T-helper 2 cell treated with Interferon-gamma antibody and Interleukin-4, amounts not matched to agents 100 ng/mL and 5 ng/mL, for 36 hours (primary cell): ENCODE data around the gene CCIN. TPM values are rescaled to one million over a fixed set of nuclear protein-coding genes. Genes with fewer than 3 reads are reported as not detected.
"Not testable (repeated sequence)": the region's sequence is repeated elsewhere in the genome, so short reads cannot be mapped to it uniquely, and the experiment has no call there.

Experiments used
- intact Hi-C: fragments of 100-400 bp; cut with micrococcal nuclease; formaldehyde crosslinking; loops from one replicate; pipeline ENCODE4 v1.15.1; 2023
- total RNA-seq: library from RNA; stranded (reverse); gene quantifications from 2 replicates; pipeline ENCODE4 v1.2.3, GENCODE V29; 2022

Gene CCIN
- total RNA-seq = 0.34 and 0.43 TPM in 2 replicates

DNA sequence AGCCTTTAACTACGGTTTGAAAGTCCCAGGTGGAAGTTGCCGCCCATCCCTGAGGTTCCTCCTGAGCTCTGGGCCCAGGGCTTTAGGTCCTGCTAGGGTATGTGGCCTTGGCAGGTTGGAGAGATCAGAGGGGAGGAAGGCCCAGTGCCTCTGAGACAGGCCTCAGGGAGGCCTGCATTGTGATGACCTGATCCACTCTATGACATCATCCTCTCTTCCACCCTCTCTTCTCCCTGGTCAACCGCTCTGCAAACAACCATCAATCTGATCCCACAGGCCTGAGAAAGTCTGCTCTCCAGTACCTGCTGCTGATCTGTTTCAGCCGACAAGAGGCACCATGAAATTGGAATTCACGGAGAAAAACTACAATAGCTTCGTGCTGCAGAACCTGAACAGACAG lies at the start of gene CCIN:
Gene CCIN, plus strand, starts transcription at position 223 of the 400 bp plus-strand sequence. Its CDS starts 115 bp downstream, at position 338.
- intact Hi-C loops = no loop called here

DNA sequence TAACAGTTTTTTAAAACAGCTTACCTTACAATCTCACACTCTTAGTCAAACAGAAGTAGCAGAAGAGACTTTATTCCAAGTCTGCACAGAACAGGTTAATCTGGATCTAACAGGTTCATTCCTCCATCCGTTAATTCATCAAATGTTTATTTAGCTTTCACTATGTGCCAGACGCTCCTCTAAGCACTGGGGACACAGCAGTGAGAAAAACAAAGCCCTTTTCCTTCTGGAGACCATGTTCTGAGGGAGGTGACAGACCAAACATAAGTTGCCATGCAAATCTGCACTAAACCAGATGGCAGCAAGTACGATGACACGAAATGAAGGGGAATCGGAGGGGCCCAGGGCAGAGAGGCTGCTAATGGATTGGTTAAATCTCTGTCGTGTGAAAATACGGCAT lies 49.7 kb upstream of the CCIN start:
- intact Hi-C loops = no loop called here

DNA sequence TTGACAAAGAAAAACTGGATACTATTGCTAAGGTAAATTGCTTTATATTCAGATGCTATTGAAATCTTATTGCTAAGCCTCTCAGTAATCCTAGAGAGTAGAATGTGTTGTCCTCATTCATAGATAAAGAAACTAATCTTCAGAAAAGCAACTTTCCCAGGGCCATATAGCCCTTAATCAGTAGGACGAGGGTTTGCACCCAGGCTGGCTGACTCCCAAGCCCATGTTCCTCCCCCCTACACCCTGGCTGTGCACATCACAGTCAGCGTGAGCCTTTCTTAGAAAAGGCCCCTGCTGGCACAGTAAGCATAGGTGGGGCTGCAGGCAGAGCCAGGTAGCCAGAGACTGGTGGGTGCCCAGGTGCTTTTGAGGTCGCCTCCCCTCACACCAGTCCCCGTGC lies 48.5 kb upstream of the CCIN start:
- intact Hi-C loops = no loop called here

DNA sequence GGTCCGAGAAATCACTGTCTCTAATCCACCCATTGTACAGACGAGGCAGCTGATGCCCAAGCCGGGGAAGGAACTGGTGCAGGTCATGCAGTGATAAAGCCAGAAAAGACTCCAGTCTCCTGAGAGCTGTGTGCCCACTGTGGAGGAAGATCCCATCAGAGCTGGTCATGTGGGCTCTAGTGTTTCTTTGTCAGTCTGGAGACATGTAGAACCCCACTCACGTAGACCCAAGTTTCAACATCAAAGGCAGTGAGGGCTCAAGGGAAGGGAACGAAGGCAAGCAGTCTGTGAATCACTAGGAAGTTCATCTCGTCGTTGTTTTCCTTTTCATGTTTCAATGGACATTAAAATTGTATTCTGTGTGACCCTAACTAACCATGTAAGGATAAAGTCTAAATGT lies 47.2 kb upstream of the CCIN start:
- intact Hi-C loops = no loop called here

DNA sequence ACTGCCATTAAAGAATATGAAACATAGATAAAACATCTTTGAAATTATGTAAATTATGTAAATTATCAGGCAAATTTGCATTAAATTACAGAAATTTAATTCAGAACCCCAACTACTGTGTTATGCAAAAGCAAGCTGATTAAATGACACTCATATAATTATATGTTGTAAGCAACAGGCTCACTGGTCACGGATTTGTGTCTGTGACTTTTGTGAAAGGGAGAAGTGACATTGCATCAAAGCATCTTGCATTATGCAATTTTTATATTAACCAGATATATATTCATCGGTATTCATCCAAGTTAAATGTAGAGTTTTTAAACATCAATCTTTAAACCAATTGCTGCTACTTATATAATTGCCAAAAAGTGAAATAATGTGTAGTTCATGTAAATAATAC lies 45.7 kb upstream of the CCIN start:
- intact Hi-C loops = no loop called here

DNA sequence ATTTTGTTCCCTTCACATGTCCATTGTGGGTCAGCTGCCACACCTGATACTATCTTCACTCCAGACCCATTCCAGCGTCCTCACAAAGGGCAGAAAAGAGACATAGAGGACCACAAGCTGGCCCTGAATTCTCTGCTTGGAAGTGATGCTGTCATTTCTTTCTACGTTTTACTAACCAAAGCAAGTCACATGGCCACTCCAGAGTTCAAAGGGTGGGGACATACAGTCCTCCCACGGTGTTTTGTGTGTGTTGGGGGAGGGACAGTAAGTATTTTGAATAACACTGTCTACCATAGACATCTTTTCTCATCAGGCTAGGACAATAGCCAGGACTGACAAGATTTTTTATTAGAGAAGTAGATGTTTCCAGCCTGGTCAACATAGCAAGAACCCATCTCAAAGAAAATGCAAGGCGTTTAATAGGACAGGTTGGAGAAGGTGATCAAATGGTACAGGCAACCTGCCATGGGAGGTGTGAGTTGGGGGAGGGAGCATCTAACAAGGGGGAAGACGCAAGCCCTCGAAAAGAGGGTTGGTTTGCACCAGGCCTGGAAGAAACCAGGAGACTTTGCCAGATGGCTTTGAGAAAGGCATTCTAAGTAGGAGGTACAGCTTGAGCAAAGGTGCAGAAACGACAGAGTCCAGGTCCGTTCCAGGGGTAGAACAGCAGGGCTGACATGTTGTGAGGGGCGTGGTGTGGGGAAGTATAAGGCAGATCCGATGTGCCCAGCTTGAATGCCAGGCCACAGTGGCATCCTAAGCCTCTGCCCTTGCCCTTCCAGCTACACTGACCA lies 43.9 kb upstream of the CCIN start:
- intact Hi-C loops = no loop called here

DNA sequence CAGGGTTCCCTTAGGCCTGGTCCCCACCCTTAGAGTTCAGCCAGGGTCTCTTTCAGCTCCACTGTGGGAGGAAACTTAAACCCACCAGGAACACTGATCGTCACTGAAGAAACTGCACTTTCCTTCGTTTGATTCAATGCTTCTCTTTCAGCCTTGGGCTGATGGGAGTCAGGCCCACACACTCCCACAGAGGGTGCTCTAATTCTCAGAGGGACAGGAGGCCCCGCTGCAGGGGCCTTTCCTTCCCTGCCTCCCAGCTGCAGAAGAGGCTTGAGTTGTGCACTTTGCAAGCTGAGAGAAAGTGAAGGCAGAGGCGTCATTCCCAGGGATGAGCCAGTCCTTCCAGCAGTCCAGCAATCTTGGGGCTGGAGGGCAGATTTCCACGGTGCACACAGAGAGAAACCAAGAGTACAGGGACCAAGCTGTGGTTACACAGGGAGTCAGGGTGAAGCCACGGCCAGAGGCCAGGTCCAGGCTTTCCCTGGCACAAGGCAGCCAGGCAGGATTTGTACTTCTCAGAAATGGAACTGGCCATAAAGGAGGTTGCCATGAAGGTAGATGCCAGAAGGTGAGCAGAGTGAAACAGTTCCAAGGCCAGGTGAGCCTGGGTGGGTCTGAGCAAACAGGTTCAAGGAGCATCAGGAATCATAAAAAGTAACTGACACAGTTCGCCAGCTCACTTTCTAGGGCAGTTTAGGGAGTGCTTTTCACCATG lies 43.0 kb upstream of the CCIN start:
- intact Hi-C loops = no loop called here

DNA sequence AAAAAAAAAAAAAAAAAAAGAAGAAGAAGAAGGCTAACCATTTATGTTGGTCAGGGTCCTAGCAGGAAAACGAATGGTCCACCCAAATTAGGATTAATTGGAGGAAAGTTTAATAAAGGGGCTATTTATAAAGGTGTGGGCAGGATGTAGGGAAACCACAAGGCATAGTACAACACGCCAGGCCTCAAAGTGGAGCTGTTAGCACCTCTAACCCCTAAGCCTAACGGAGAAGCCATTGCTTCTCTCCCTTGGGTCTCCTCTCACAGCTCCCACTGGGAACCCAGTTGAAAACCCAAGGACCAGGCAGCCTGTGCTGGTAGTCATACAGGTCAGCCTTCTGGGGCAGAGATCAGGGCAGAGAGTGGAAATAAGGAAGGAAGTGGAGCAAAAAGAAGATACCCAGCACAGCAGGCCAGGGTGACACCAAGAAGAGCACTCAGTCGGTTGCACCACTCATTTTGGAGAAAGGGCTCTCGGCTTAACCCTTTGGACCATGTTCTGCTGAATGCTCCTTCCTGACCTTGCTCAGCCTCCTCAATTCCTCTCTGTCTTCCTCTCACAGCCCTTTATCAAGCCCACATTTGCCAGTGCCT lies 41.4 kb upstream of the CCIN start:
- intact Hi-C loops = no loop called here

DNA sequence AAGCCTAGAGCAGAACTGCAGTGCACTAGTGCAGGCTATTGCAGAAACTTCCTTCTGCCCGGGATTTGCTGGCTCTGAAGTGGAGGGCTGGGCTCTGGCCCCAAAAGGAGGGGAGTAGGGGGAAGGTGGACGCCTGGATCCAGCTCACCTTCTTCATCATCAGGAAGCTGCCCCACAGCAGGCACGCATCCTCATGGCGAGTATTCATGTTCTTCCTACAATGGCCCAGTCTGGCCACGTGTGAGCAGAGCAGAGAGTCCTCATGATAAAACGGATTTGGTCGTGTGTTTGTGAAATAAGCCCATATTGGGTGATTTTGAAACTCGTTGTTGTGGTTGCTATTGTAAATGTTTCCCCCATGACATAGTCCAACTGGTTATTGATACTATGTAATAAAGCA lies 40.8 kb upstream of the CCIN start:
- intact Hi-C loops = no loop called here

DNA sequence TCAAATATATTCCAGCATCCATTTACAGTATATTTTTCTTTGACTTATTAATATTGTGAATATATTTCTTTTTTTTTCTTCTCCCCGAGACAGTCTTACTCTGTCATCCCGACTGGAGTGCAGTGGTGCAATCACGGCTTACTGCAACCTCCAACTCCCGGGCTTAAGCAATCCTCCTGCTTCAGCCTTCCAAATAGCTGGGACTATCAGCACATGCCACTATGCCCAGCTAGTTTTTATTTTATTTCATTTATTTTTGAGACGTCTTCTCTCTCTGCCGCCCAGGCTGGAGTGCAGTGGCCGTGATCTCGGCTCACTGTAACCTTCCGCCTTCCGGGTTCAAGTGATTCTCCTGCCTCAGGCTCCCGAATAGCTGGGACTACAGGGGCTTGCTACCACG lies 40.0 kb upstream of the CCIN start:
- intact Hi-C loops = no loop called here

DNA sequence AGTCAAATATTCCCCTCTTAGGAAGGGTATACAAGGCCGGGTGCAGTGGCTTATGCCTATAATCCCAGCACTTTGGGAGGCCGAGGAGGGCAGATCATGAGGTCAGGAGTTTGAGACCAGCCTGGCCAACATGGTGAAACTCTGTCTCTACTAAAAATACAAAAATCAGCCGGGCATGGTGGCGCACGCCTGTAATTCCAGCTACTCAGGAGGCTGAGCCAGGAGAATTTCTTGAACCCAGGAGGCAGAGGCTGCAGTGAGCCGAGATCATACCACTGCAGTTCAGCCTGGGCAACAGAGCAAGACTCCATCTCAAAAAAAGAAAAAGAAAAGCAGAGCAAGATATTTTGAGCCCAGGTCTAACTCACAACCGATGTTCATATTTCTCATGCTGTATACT lies 37.5 kb upstream of the CCIN start:
- intact Hi-C loops = not testable (repeated sequence)

DNA sequence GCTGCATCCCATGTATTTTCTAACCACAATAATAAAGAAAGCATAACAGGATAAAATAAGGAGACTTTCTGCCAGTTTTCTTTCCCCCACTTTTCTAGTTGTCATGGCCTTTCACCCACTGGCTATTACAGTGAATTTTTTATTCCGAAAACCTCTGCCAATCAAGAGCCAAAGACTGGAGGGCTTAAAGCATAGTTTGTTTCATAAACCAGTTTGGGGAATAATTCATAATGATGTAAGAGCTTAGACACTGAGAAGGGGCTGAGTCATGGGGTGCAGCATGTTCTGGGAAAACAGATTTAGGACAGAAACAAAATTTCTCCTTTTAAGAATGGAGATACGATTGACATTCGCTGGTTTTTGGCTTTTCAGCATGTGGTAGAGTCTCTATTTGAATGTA lies 37.1 kb upstream of the CCIN start:
- intact Hi-C loops = no loop called here

DNA sequence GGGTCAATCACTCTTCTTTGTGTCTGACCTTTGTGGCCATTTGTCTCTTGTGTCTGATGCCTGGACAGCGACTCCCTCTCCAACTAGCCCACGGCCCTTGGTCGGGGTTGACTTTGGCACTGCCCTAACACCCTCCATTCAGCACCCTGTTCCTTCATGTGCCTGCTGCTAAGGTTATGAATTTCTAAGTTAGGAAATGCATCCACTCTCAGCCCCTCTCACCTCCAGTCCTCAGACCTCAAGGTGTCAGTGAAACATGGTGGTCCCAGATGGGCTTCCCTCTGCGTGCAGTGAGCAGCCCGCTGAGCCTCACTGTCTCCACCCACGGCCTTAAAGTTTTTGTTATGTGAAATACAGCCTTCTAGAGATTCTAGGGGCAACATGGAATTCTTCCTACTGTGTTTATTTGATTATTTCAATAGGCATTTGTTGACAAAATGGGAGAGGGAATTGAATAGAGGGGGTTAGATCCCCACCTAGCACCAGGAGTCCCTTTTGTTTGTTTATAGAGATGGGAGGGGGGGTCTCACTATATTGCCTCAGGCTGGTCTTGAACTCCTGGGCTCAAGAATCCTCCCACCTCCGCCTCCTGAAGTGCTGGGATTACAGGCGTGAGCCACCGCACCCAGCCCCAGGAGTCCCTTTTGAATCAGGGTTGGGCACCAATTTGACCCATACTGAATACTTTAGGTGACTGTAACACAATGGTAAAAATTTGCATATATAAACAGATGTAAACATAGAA lies 34.3 kb upstream of the CCIN start:
- intact Hi-C loops = no loop called here

DNA sequence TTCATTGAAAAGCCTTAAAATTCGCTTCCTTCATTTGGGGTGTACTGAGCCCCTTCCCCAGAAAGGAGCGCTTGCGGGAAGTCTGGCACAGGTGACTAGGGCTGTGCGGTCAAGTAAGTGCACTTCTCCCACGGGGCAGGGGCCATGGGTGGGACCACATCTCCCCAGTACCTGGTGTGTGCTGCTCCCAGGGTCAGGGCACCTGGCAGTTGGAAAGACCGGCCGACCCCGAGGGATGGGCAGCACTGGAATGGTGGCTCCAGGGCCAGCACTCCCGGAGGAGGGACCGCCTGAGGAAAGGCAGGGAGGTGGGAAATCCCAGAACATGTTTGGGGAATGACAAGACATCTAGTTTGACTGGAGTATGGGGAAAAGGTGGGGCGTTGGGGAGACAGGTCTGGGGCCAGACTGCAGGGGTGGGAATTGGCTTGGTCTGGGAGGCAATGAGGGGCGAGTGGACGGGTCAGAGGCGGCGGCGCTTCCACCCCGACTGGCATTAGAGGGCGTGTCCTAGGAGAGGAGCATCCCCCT lies 33.4 kb upstream of the CCIN start:
- intact Hi-C loops = loop anchor here (1.0 to 2.0 kb wide), 4 partner anchors 16 to 55 kb away; partner anchors contain the start of gene CLTA

DNA sequence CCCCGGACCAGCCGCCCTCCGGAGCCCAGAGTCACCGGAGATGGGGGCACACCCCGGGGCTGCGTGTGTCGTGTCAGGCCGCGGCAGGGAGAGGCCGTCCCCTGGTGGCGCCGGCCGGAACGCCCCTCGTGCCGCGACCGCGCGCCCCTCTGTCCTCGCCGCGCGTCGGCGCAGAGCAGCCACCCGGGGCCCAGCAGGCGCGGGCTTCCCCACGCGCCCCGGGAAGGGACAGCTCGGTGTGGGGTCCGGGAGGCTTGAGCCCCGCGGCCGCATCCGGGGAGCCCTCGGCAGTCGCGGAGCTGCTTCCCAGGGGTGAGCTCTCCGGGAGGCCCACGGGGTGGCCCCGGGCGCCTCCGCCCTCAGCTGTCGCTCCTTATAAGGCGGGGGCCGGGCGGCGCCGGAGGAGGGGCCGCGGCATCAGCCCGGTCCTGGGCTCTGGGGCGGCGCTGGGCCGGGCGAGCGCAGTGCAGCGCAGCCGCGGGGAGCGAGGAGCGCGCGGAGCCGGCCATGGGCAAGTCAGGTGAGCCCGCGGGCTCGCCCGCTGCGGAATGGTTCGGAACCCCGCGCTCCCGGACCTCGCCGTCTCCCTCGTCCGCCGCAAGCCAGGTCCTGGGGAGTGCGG lies 32.8 kb upstream of the CCIN start, which contains the start of gene GLIPR2:
Gene GLIPR2, plus strand, starts transcription at position 462 of the 622 bp plus-strand sequence. Its CDS starts 46 bp downstream, at position 508.
- intact Hi-C loops = loop anchor here (1.0 to 2.0 kb wide), 4 partner anchors 16 to 54 kb away; partner anchors contain the start of gene CLTA

DNA sequence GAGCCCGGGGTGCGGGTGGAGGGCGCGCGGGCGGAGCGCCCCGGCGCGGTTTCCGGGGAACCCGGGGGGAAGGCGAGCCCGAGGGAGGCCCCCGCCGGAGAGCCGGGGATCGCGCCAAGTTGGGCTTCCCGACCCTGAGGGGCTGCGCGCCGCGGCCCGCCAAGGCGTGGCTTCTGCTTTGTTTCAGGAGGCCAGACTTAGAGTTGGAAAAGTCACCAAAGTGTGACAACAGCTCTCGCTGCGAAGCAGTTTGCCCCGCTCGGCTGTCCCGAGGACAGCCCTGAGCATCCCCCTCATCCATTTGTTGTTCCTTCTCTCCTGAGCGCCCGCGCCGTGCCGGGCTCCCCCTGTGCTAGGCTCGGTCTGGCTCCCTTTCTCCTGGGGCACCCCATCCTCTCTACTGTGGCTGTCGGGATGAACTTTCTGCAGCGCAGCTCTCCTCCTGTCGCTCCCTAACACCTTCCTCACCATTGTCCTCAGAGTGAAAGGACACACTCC lies 32.2 kb upstream of the CCIN start:
- intact Hi-C loops = loop anchor here (1.0 to 2.0 kb wide), 4 partner anchors 15 to 54 kb away; partner anchors contain the start of gene CLTA

DNA sequence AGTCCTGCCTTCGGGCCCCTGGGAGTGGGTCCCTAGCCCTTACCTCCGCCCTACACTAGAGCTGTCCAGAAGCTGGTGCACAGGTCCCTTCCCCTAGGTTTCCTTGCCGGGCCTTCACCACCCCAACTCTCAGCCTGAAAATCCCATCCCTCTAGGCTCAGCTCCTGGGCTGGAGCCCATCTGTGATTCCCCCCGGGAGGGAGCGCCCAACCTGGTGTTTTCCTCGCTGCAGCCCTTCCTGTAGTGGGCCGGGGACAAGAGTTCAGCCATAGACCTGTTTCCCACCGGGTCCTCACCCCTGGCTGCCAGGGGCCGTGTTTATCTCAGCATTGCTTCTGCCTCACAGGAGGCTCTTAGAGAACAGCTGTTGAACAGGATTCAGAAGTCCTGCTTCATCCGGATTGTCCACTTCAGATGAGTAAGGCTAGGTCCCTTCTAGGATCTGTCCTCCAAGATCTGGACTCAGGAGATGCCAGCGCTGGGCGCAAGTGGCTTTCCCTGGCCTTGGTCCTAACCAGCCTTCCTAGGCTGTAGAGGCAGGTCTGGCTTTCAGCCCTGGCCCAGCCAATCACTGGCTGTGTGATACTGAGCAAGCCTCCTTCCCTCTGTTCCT lies 31.7 kb upstream of the CCIN start:
- intact Hi-C loops = loop anchor here (2.0 kb wide), 1 partner anchor 53 kb away; the partner anchor contains the start of gene CLTA

DNA sequence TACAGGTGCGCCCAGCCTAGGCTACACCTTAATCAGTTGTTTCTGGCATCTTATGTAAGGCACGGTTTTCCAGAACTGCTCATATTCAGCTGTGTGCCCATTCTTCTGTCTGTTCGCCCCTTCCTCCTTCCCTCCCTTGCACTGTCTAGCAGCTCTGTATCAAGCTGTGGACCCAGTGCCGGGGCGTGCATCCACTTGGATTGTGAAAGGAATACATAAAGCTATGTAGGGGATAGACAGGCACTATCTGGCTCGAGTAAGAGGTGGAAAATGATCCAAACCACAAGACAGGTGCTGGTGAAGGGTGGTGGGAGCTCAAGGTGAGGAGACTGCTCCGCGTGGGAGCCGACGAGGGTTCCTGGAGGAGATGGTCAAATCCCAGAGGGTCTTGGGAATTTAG lies 30.7 kb upstream of the CCIN start:
- intact Hi-C loops = no loop called here

DNA sequence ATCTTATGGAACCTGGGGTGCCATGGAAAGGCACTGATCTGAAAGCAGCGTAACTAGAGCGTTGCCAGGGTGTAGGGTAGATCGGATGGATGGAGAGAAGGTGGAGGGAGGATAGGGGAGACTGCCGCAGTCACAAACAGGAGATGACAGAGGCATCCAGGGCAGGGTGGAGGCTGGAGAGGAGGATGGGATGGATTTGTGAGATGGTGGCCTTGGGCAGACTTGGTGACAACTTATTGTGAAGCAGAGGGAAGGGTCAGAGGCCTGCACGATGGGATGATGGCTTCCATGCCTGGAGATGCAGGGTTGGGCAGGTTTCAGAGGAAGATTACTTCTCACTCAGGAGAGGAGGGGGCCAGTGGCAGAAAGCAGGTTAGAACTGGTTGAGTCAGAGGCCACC lies 30.3 kb upstream of the CCIN start:
- intact Hi-C loops = no loop called here
